Measurements from ENCODE around the gene MLPH. TPM values are rescaled to one million over a fixed set of nuclear protein-coding genes. Genes with fewer than 3 reads are reported as not detected.

MLPH gene
- total and polyA plus RNA-seq, 4 donors: 71.0 to 295 (median 192) TPM

- H3K27me3 ChIP-seq (ENCODE audit: control insufficient read depth in 3 of 3, insufficient read depth in 3 of 3, low read length in 2 of 3): no peaks in the 10 kb centered on the region
- no peak overlapping the region for H3K4me3 ChIP-seq
- H3K4me1 ChIP-seq (ENCODE audit: control insufficient read depth in 5 of 5, insufficient read depth in 5 of 5, low read length in 5 of 5): peaks cover 0 to 77% (median 33%) of the 10 kb centered on the region in 5 donors
- no peaks in the 10 kb centered on the region for H3K36me3 ChIP-seq (ENCODE audit: control insufficient read depth in 4 of 4, insufficient read depth in 4 of 4, low read length in 4 of 4)
- ATAC-seq (ENCODE audit: insufficient read depth, low FRiP score) (no peak), DNase-seq (no peak)
- no peak overlapping the region for H3K27ac ChIP-seq (ENCODE audit: low read depth in 1 of 2, low read length in 1 of 2)
- peaks cover 0 to 4% (median 0%) of the 10 kb centered on the region in 4 donors for H3K9me3 ChIP-seq (ENCODE audit: control insufficient read depth in 4 of 4, insufficient read depth in 3 of 4, low read length in 3 of 4)
- 96 to 97% methylated on average over 7 of the region's 7 CpGs for WGBS, 2 donors
- TF ChIP-seq CTCF (IDR thresholded peaks at IDR 0.05; ENCODE audit: control extremely low read depth, extremely low read depth): no peak
- H3K9ac ChIP-seq (ENCODE audit: insufficient read depth in 1 of 2, low read length in 2 of 2): no peak overlapping the region
Measured at GRCh38 chr2:237448171-237448570, 38.9 kb upstream of the MLPH start.

GRCh38 chr2:237448626-237449025 is 38.4 kb upstream of the MLPH start:
- WGBS, 2 donors: 75% methylated on average over 6 of the region's 6 CpGs
- H3K9me3 ChIP-seq (ENCODE audit: control insufficient read depth in 4 of 4, insufficient read depth in 3 of 4, low read length in 3 of 4): peaks cover 0 to 4% (median 0%) of the 10 kb centered on the region in 4 donors
- peaks cover 0 to 77% (median 33%) of the 10 kb centered on the region in 5 donors for H3K4me1 ChIP-seq (ENCODE audit: control insufficient read depth in 5 of 5, insufficient read depth in 5 of 5, low read length in 5 of 5)
- H3K4me3 ChIP-seq: no peak overlapping the region
- H3K36me3 ChIP-seq (ENCODE audit: control insufficient read depth in 4 of 4, insufficient read depth in 4 of 4, low read length in 4 of 4): no peaks in the 10 kb centered on the region
- no peak overlapping the region for H3K9ac ChIP-seq (ENCODE audit: insufficient read depth in 1 of 2, low read length in 2 of 2)
- ATAC-seq (ENCODE audit: insufficient read depth, low FRiP score) (no peak), DNase-seq (no peak)
- TF ChIP-seq CTCF (IDR thresholded peaks at IDR 0.05; ENCODE audit: control extremely low read depth, extremely low read depth): no peak
- no peaks in the 10 kb centered on the region for H3K27me3 ChIP-seq (ENCODE audit: control insufficient read depth in 3 of 3, insufficient read depth in 3 of 3, low read length in 2 of 3)
- no peak overlapping the region for H3K27ac ChIP-seq (ENCODE audit: low read depth in 1 of 2, low read length in 1 of 2)

GRCh38 chr2:237449193-237449881 is 37.7 kb upstream of the MLPH start:
- Histone ChIP-seq H3K9me3 (ENCODE audit: control insufficient read depth in 4 of 4, insufficient read depth in 3 of 4, low read length in 3 of 4) (peaks cover 0 to 4% (median 0%) of the 10 kb centered on the region in 4 donors), H3K4me1 (ENCODE audit: control insufficient read depth in 5 of 5, insufficient read depth in 5 of 5, low read length in 5 of 5) (peaks cover 0 to 70% (median 33%) of the 10 kb centered on the region in 5 donors), H3K36me3 (ENCODE audit: control insufficient read depth in 4 of 4, insufficient read depth in 4 of 4, low read length in 4 of 4) (no peaks in the 10 kb centered on the region), H3K9ac (ENCODE audit: insufficient read depth in 1 of 2, low read length in 2 of 2) (peak overlapping the region in 1 of 2 donors; percentile 47), H3K27ac (ENCODE audit: low read depth in 1 of 2, low read length in 1 of 2) (peak overlapping the region; percentile 40 to 61), H3K27me3 (ENCODE audit: control insufficient read depth in 3 of 3, insufficient read depth in 3 of 3, low read length in 2 of 3) (no peaks in the 10 kb centered on the region), H3K4me3 (no peak overlapping the region)
- ATAC-seq (ENCODE audit: insufficient read depth, low FRiP score) (peak; percentile 23), DNase-seq (peak; percentile 85 to 94 (median 93))
- 13 to 14% methylated on average over 13 of the region's 13 CpGs for WGBS, 2 donors
- TF ChIP-seq CTCF (IDR thresholded peaks at IDR 0.05; ENCODE audit: control extremely low read depth, extremely low read depth): no peak

All from lung (tissue), 12 donors.